GM06990 (cell line): Measurements from ENCODE around the gene GNMT.

Experiments used
- DNase-seq: peaks from one replicate; pipeline ENCODE4 v3.0.0-alpha.2; 2011; ENCODE audit not compliant: insufficient read length; ENCODE audit errors: extremely low read depth
- H3K27me3 ChIP-seq: replicated peaks from 2 replicates; pipeline ENCODE4 v1.6.0; 2011; ENCODE audit warnings: low read length; ENCODE audit not compliant: control insufficient read depth, insufficient read depth
- H3K36me3 ChIP-seq: 2 replicates; pipeline ENCODE4 v1.5.1; 2011; ENCODE audit warnings: low read length; ENCODE audit not compliant: control insufficient read depth, insufficient read depth
- H3K4me3 ChIP-seq: replicated peaks from 2 replicates; pipeline ENCODE4 v1.5.1; 2011; ENCODE audit warnings: low read depth, mild to moderate bottlenecking, control low read depth, low read length
- CTCF ChIP-seq: IDR thresholded peaks from 2 replicates; pipeline ENCODE4 v1.5.1; 2011; ENCODE audit warnings: low read length, control low read depth, mild to moderate bottlenecking, inconsistent platforms; ENCODE audit not compliant: insufficient read depth, poor library complexity, severe bottlenecking

The GNMT gene

GRCh38 chr6:42968126-42968701 lies 7.7 kb downstream of the GNMT start:
- Histone ChIP-seq H3K4me3 (no peak overlapping the region), H3K27me3 (no peaks in the 10 kb centered on the region), H3K36me3 (peaks cover 18% of the 10 kb centered on the region)
- DNase-seq, result no peak
- no peak for TF ChIP-seq CTCF

- DNase-seq, result no peak
- H3K4me3 ChIP-seq, result no peak overlapping the region
- no peaks in the 10 kb centered on the region for H3K27me3 ChIP-seq
- H3K36me3 ChIP-seq, result peaks cover 16% of the 10 kb centered on the region
- no peak for TF ChIP-seq CTCF
Measured at GRCh38 chr6:42968783-42969182, 8.2 kb downstream of the GNMT start.

- H3K36me3 ChIP-seq, result peaks cover 12% of the 10 kb centered on the region
- TF ChIP-seq CTCF, result no peak
- H3K4me3 ChIP-seq, result no peak overlapping the region
- no peaks in the 10 kb centered on the region for H3K27me3 ChIP-seq
- DNase-seq, result no peak
Measured at GRCh38 chr6:42969431-42969830, 8.9 kb downstream of the GNMT start.

GRCh38 chr6:42969934-42970333 lies 9.4 kb downstream of the GNMT start:
- TF ChIP-seq CTCF, result no peak
- Histone ChIP-seq H3K27me3 (no peaks in the 10 kb centered on the region), H3K36me3 (peaks cover 11% of the 10 kb centered on the region), H3K4me3 (no peak overlapping the region)
- DNase-seq, result no peak

GRCh38 chr6:42970871-42971612 lies 10.5 kb downstream of the GNMT start:
- Histone ChIP-seq H3K4me3 (no peak overlapping the region), H3K36me3 (peaks cover 11% of the 10 kb centered on the region), H3K27me3 (no peaks in the 10 kb centered on the region)
- DNase-seq, result no peak
- no peak for TF ChIP-seq CTCF
